H1 (cell line): Measurements from ENCODE around the gene PDZRN3. TPM values are rescaled to one million over a fixed set of nuclear protein-coding genes. Genes with fewer than 3 reads are reported as not detected.

ENCODE experiments used
- CTCF ChIA-PET: fragments of 300-600 bp; sonication (Branson Sonifier 250); formaldehyde crosslinking; loops from one replicate; lab custom pipeline; 2021; ENCODE audit not compliant: partially characterized antibody; lab: Charles Lee
- POLR2A ChIA-PET: fragments of 300-600 bp; sonication (Branson Sonifier 250); formaldehyde crosslinking; loops from one replicate; lab custom pipeline; 2021; ENCODE audit warnings: inconsistent platforms; ENCODE audit not compliant: partially characterized antibody; lab: Charles Lee
- DNase-seq, 2 experiments: peaks; one replicate each; pipeline versions ENCODE4 v3.0.0 to v3.0.0-alpha.2; 2010 to 2022; ENCODE audit warnings: low spot score in 2 of 2, low read depth in 1 of 2, mixed read lengths in 1 of 2
- FAIRE-seq: peaks from 2 replicates; lab custom pipeline; 2011; peaks lifted over from hg19 to GRCh38; lab: Jason Lieb, UNC
- H2AFZ ChIP-seq: 2 replicates; pipeline ENCODE4 v1.8.1; 2012; ENCODE audit warnings: low read length, inconsistent platforms
- H2AK5ac ChIP-seq: 2 replicates; pipeline ENCODE4 v1.6.1; 2013; ENCODE audit warnings: low read depth, low read length
- H2BK120ac ChIP-seq: replicated peaks from 2 replicates; pipeline ENCODE3; 2013; ENCODE audit warnings: low read depth, low read length, inconsistent platforms
- H2BK12ac ChIP-seq: 2 replicates; pipeline ENCODE4 v1.6.1; 2013; ENCODE audit warnings: low read depth, low read length
- H2BK15ac ChIP-seq: 2 replicates; pipeline ENCODE4 v1.6.1; 2013; ENCODE audit warnings: low read length
- H2BK20ac ChIP-seq: 2 replicates; pipeline ENCODE4 v1.6.1; 2013; ENCODE audit warnings: low read length
- H2BK5ac ChIP-seq: 2 replicates; pipeline ENCODE4 v1.6.1; 2013; ENCODE audit warnings: low read depth, low read length
- H3K14ac ChIP-seq: 2 replicates; pipeline ENCODE4 v1.6.1; 2013; ENCODE audit warnings: inconsistent platforms; ENCODE audit not compliant: insufficient read length
- H3K18ac ChIP-seq: 2 replicates; pipeline ENCODE4 v1.6.1; 2013; ENCODE audit warnings: low read length; ENCODE audit errors: extremely low read depth
- H3K23ac ChIP-seq: 2 replicates; pipeline ENCODE4 v1.6.1; 2013; ENCODE audit warnings: inconsistent platforms; ENCODE audit not compliant: insufficient read length
- H3K23me2 ChIP-seq: 2 replicates; pipeline ENCODE4 v1.6.1; 2013; ENCODE audit warnings: low read depth, low read length
- H3K27ac ChIP-seq: 2 replicates; pipeline ENCODE4 v1.6.1; 2011; ENCODE audit warnings: low read depth, low read length, inconsistent platforms
- H3K27me3 ChIP-seq, 4 experiments: replicated peaks in 1 of 4; 1 replicate in 1 of 4; 2 replicates in 3 of 4; pipeline versions ENCODE4 v1.6.1 to v1.8.1; 2011 to 2013; ENCODE audit warnings: low read length in 3 of 4, mild to moderate bottlenecking in 3 of 4, inconsistent platforms in 2 of 4, mixed read lengths in 2 of 4, moderate library complexity in 1 of 4; ENCODE audit not compliant: control insufficient read depth in 3 of 4, insufficient read depth in 3 of 4; ENCODE audit errors: extremely low read depth in 1 of 4
- H3K36me3 ChIP-seq, 4 experiments: 2 replicates each; pipeline versions ENCODE4 v1.6.1 to v1.8.1; 2011 to 2013; ENCODE audit warnings: mild to moderate bottlenecking in 4 of 4, low read length in 3 of 4, moderate library complexity in 2 of 4, control low read depth in 1 of 4, inconsistent platforms in 1 of 4; ENCODE audit not compliant: insufficient read depth in 4 of 4, control insufficient read depth in 2 of 4
- H3K4ac ChIP-seq: replicated peaks from 2 replicates; pipeline ENCODE3; 2013; ENCODE audit warnings: low read length, low read depth, mixed read lengths, inconsistent platforms; ENCODE audit not compliant: insufficient read length
- H3K4me1 ChIP-seq, 4 experiments: replicated peaks in 1 of 4; 1 replicate in 1 of 4; 2 replicates in 3 of 4; pipeline versions ENCODE4 v1.6.1 to v1.8.1; 2011 to 2013; ENCODE audit warnings: low read length in 3 of 4, inconsistent platforms in 2 of 4, mixed read lengths in 1 of 4; ENCODE audit not compliant: insufficient read depth in 4 of 4, control insufficient read depth in 3 of 4
- H3K4me2 ChIP-seq, 2 experiments: 2 replicates each; pipeline versions ENCODE4 v1.6.1 to v1.8.1; 2011 to 2013; ENCODE audit warnings: low read depth in 2 of 2, low read length in 2 of 2, control low read depth in 1 of 2, inconsistent platforms in 1 of 2, mild to moderate bottlenecking in 1 of 2; ENCODE audit not compliant: insufficient read depth in 1 of 2
- H3K4me3 ChIP-seq, 4 experiments: fragments of 200-600, 300-600 bp in 1 of 4; sonication (generic), shearing (Covaris generic), sonication (Bioruptor Twin) in 1 of 4; 2 replicates each; pipeline versions ENCODE4 v1.5.1 to v1.8.1; 2011 to 2016; ENCODE audit warnings: low read length in 4 of 4, low read depth in 3 of 4, control low read depth in 2 of 4, inconsistent platforms in 2 of 4, mild to moderate bottlenecking in 2 of 4, mixed read lengths in 1 of 4, moderate library complexity in 1 of 4; ENCODE audit not compliant: insufficient read depth in 2 of 4; ENCODE audit errors: extremely low read depth in 1 of 4
- H3K56ac ChIP-seq: replicated peaks from 2 replicates; pipeline ENCODE3; 2013; ENCODE audit warnings: low read depth, mild to moderate bottlenecking, mixed read lengths, low read length, inconsistent platforms; ENCODE audit not compliant: insufficient read length
- H3K79me1 ChIP-seq: 2 replicates; pipeline ENCODE4 v1.6.1; 2013; ENCODE audit warnings: low read depth, low read length, control low read depth
- H3K79me2 ChIP-seq, 2 experiments: 2 replicates each; pipeline versions ENCODE4 v1.6.1 to v1.8.1; 2012 to 2013; ENCODE audit warnings: low read length in 2 of 2, mild to moderate bottlenecking in 2 of 2, inconsistent platforms in 1 of 2; ENCODE audit not compliant: insufficient read depth in 2 of 2, control insufficient read depth in 1 of 2
- H3K9ac ChIP-seq, 4 experiments: replicated peaks in 1 of 4; 1 replicate in 1 of 4; 2 replicates in 3 of 4; pipeline versions ENCODE4 v1.6.1 to v1.8.1; 2011 to 2013; ENCODE audit warnings: low read depth in 3 of 4, low read length in 3 of 4, control low read depth in 2 of 4, mild to moderate bottlenecking in 2 of 4, moderate library complexity in 2 of 4, inconsistent platforms in 1 of 4; ENCODE audit errors: extremely low read depth in 1 of 4
- H3K9me3 ChIP-seq, 2 experiments: 2 replicates each; pipeline versions ENCODE4 v1.6.1 to v1.8.1; 2012 to 2013; ENCODE audit warnings: mild to moderate bottlenecking in 2 of 2, moderate library complexity in 2 of 2, control low read depth in 1 of 2, inconsistent platforms in 1 of 2, low read depth in 1 of 2, low read length in 1 of 2, mixed read lengths in 1 of 2; ENCODE audit not compliant: insufficient read depth in 2 of 2
- H4K20me1 ChIP-seq, 2 experiments: replicated peaks in 1 of 2; 2 replicates each; pipeline versions ENCODE3 to v1.8.1; 2011 to 2013; ENCODE audit warnings: inconsistent platforms in 2 of 2, low read length in 2 of 2, mild to moderate bottlenecking in 1 of 2; ENCODE audit not compliant: insufficient read depth in 2 of 2, control insufficient read depth in 1 of 2
- H4K5ac ChIP-seq: 2 replicates; pipeline ENCODE4 v1.6.1; 2013; ENCODE audit warnings: low read length, low read depth, mixed read lengths, inconsistent platforms; ENCODE audit not compliant: insufficient read length
- H4K8ac ChIP-seq: 2 replicates; pipeline ENCODE4 v1.8.0; 2013; ENCODE audit warnings: mild to moderate bottlenecking, moderate library complexity, low read length, inconsistent platforms; ENCODE audit not compliant: insufficient read depth; ENCODE audit errors: extremely low read depth
- H4K91ac ChIP-seq: replicated peaks from 2 replicates; pipeline ENCODE3; 2013; ENCODE audit warnings: low read length, mixed read lengths, inconsistent platforms; ENCODE audit not compliant: insufficient read length
- BRCA1 ChIP-seq: IDR thresholded peaks from 2 replicates; pipeline ENCODE4 v1.6.1; 2012; ENCODE audit warnings: low read depth, low read length, improper control_type of control experiment
- KDM1A ChIP-seq: fragments of 200-600, 300-600 bp; sonication (generic); IDR thresholded peaks from 2 replicates; pipeline ENCODE4 v1.7.1; 2016; ENCODE audit warnings: mild to moderate bottlenecking, low read length, borderline replicate concordance
- NANOG ChIP-seq: IDR thresholded peaks from 2 replicates; pipeline ENCODE4 v1.6.1; 2011; ENCODE audit warnings: low read length, low read depth, mild to moderate bottlenecking, inconsistent platforms; ENCODE audit not compliant: insufficient read depth, poor library complexity, severe bottlenecking
- PHF8 ChIP-seq: fragments of 200-600 bp; sonication (generic); conservative IDR thresholded peaks from 2 replicates; pipeline ENCODE4 v1.7.1; 2012; ENCODE audit warnings: low read depth, mild to moderate bottlenecking, inconsistent platforms, low read length, moderate library complexity
- RNF2 ChIP-seq: fragments of 200-900, 300-1000 bp; sonication (generic); IDR thresholded peaks from 2 replicates; pipeline ENCODE4 v1.7.1; 2016; ENCODE audit warnings: borderline replicate concordance, low read depth, mild to moderate bottlenecking, antibody characterized with exemption, low read length; ENCODE audit not compliant: poor library complexity, severe bottlenecking; ENCODE audit errors: missing control alignments
- SIRT6 ChIP-seq: IDR thresholded peaks from one replicate; pipeline ENCODE4 v1.7.1; 2012; ENCODE audit warnings: low read length, inconsistent platforms
- TEAD4 ChIP-seq: IDR thresholded peaks from 2 replicates; pipeline ENCODE4 v1.6.1; 2012; ENCODE audit warnings: low read depth, low read length, inconsistent platforms, mixed read lengths
- ZNF274 ChIP-seq: IDR thresholded peaks from 2 replicates; pipeline ENCODE4 v1.7.0; 2012; ENCODE audit warnings: low read length, borderline replicate concordance; ENCODE audit errors: extremely low read depth
- WGBS, 2 experiments: shearing (Covaris generic) in 1 of 2; methylation state at CpG; one replicate each; pipeline versions ENCODE4 v1.1.6 to v1.1.7; 2013 to 2015; ENCODE audit warnings: low lambda C conversion rate in 2 of 2, mixed read lengths in 2 of 2, inconsistent platforms in 1 of 2, low coverage in 1 of 2, missing lambda C conversion rate in 1 of 2; ENCODE audit not compliant: insufficient replicate concordance in 2 of 2, insufficient coverage in 1 of 2, insufficient read length in 1 of 2; ENCODE audit errors: extremely low coverage in 1 of 2, missing lambda C conversion rate in 1 of 2; 5-methylcytosine and 5-hydroxymethylcytosine counted together
- polyA plus RNA-seq, 7 experiments: library from polyadenylated mRNA; depleted of rRNA in 3 of 7; stranded (reverse) in 5 of 7; unstranded in 2 of 7; fragments of >200 nt in 5 of 7; fragments of 200-250 nt in 2 of 7; gene quantifications; 1 replicate in 5 of 7; 2 replicates in 1 of 7; 4 replicates in 1 of 7; pipeline versions ENCODE4 v1.2.1 to v1.2.3, GENCODE V29; 2011 to 2013; ENCODE audit warnings: missing spikeins in 2 of 7, mixed read lengths in 2 of 7
- total RNA-seq: library from RNA; stranded (reverse); fragmentation: NEBNext Ultra II Directional; extraction: Animal tissue kit (Norgen Biotek cat#: 25700); gene quantifications from 2 replicates; pipeline ENCODE4 v1.2.1, GENCODE V29; 2021
- TF ChIP-seq, protein P1 (sequence below): IDR thresholded peaks from 2 replicates; pipeline ENCODE4 v1.6.1; 2012; ENCODE audit warnings: inconsistent platforms
- TF ChIP-seq, protein P2 (sequence below): IDR thresholded peaks from 2 replicates; pipeline ENCODE4 v1.6.1; 2012; ENCODE audit warnings: inconsistent platforms

PDZRN3 gene
- total and polyA plus RNA-seq, 2 of the 8 experiments (the other 6 are each of a cell fraction or from before 2014, with no cell fraction given) = 4.2 to 20.5 TPM

DNA sequence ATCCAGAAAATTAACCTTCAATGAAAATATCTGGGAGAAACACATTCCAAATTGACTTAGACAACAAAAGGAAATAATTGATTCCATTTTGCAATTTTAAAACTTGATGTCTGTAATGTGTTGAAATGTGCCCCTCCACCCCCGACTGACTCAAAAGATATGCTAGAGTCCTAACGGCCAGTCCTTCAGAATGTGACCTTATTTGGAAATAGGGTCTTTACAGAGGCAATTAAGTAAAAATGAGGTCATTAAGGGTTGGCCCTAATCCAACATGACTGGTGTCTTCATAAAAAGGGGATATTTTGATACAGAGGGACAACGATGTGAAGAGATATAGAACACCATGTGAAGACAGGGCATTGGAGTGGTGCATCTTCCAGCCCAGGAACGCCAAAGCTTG, 153.9 kb downstream of the PDZRN3 start:
- H3K36me3 ChIP-seq = no peaks in the 10 kb centered on the region
- ChIA-PET POLR2A (interaction anchor here (0.6 kb wide), 1 partner anchor 296 kb away, joined by 3 read pairs; no protein-coding TSS in a partner anchor), CTCF (interaction anchor here (1.3 kb wide), 1 partner anchor 19 kb away, joined by 3 read pairs; no protein-coding TSS in a partner anchor)
- no peaks in the 10 kb centered on the region for H3K9me3 ChIP-seq
- no peak overlapping the region for H2AK5ac ChIP-seq
- no peak overlapping the region; the same call in 1 of the 2 replicates for H2BK12ac ChIP-seq
- H3K14ac ChIP-seq = no peak overlapping the region
- no peak overlapping the region for H3K27ac ChIP-seq
- no peak overlapping the region for H2BK120ac ChIP-seq
- H3K79me1 ChIP-seq = no peaks in the 10 kb centered on the region
- no peak overlapping the region for H3K4me2 ChIP-seq
- TF ChIP-seq TEAD4 = no peak
- TF ChIP-seq PHF8 = no peak
- TF ChIP-seq, protein P1, sequence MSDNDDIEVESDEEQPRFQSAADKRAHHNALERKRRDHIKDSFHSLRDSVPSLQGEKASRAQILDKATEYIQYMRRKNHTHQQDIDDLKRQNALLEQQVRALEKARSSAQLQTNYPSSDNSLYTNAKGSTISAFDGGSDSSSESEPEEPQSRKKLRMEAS = no peak
- TF ChIP-seq NANOG = no peak
- no peak for TF ChIP-seq ZNF274
- TF ChIP-seq, protein P2, sequence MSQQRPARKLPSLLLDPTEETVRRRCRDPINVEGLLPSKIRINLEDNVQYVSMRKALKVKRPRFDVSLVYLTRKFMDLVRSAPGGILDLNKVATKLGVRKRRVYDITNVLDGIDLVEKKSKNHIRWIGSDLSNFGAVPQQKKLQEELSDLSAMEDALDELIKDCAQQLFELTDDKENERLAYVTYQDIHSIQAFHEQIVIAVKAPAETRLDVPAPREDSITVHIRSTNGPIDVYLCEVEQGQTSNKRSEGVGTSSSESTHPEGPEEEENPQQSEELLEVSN = no peak
- no peak for TF ChIP-seq BRCA1
- no peak for TF ChIP-seq RNF2
- TF ChIP-seq SIRT6 = no peak
- no peak for TF ChIP-seq KDM1A
- 92% methylated on average over 4 of the region's 4 CpGs; no CpG with 5 or more reads in 1 of the 2 experiments for WGBS, 2 experiments
- H3K23me2 ChIP-seq = no peaks in the 10 kb centered on the region
- no peak overlapping the region for H3K4me3 ChIP-seq
- H3K79me2 ChIP-seq = peaks cover 0 to 2% of the 10 kb centered on the region in 2 experiments; a peak in 1 of 4 replicates
- no peak overlapping the region for H3K18ac ChIP-seq
- no peak overlapping the region for H4K5ac ChIP-seq
- H3K4ac ChIP-seq = no peak overlapping the region
- no peak overlapping the region for H2AFZ ChIP-seq
- H4K8ac ChIP-seq = no peak overlapping the region
- H3K9ac ChIP-seq = no peak overlapping the region
- DNase-seq (no peak), FAIRE-seq (no peak)
- no peak overlapping the region for H4K91ac ChIP-seq
- H2BK15ac ChIP-seq = no peak overlapping the region
- H3K23ac ChIP-seq = no peak overlapping the region
- no peak overlapping the region for H3K56ac ChIP-seq
- H4K20me1 ChIP-seq = no peaks in the 10 kb centered on the region
- no peak overlapping the region for H2BK5ac ChIP-seq
- peaks cover 0 to 1% (median 0%) of the 10 kb centered on the region in 4 experiments; a peak in 1 of 7 replicates for H3K27me3 ChIP-seq
- H3K4me1 ChIP-seq = peaks cover 0 to 7% (median 2%) of the 10 kb centered on the region in 4 experiments; a peak in 3 of 7 replicates
- H2BK20ac ChIP-seq = no peak overlapping the region
